Mesendoderm (in vitro differentiated cells): ENCODE data around the gene NT5C1B. TPM values are rescaled to one million over a fixed set of nuclear protein-coding genes. Genes with fewer than 3 reads are reported as not detected.
"Not testable (repeated sequence)": the region's sequence is repeated elsewhere in the genome, so short reads cannot be mapped to it uniquely, and the experiment has no call there.

Experiments
- DNase-seq: peaks from one replicate; pipeline ENCODE4 v3.0.0; 2013
- H2AK5ac ChIP-seq: 2 replicates; pipeline ENCODE4 v1.6.1; 2013; ENCODE audit warnings: low read length, inconsistent platforms
- H2BK120ac ChIP-seq: 2 replicates; pipeline ENCODE4 v1.6.1; 2013; ENCODE audit warnings: low read depth, mild to moderate bottlenecking, low read length, moderate library complexity, mixed read lengths
- H2BK15ac ChIP-seq: replicated peaks from 2 replicates; pipeline ENCODE4 v1.6.1; 2013; ENCODE audit warnings: low read depth, mild to moderate bottlenecking, moderate library complexity
- H2BK5ac ChIP-seq: 2 replicates; pipeline ENCODE4 v1.6.1; 2013; ENCODE audit warnings: low read length, inconsistent platforms
- H3K18ac ChIP-seq: 2 replicates; pipeline ENCODE4 v1.6.1; 2013; ENCODE audit warnings: mild to moderate bottlenecking, low read length, mixed read lengths
- H3K23ac ChIP-seq: one replicate; pipeline ENCODE4 v1.6.1; 2013; ENCODE audit warnings: low read length
- H3K27ac ChIP-seq: 2 replicates; pipeline ENCODE4 v1.5.1; 2013; ENCODE audit warnings: low read depth, mild to moderate bottlenecking, inconsistent platforms, low read length, moderate library complexity
- H3K27me3 ChIP-seq: 2 replicates; pipeline ENCODE4 v1.6.1; 2013; ENCODE audit warnings: low read length, control low read depth, mild to moderate bottlenecking, inconsistent platforms; ENCODE audit not compliant: insufficient read depth, poor library complexity
- H3K36me3 ChIP-seq: 2 replicates; pipeline ENCODE4 v1.6.1; 2013; ENCODE audit warnings: low read length, inconsistent platforms; ENCODE audit not compliant: control insufficient read depth, insufficient read depth
- H3K4ac ChIP-seq: one replicate; pipeline ENCODE4 v1.6.1; 2013; ENCODE audit warnings: low read depth, mild to moderate bottlenecking, low read length, moderate library complexity
- H3K4me1 ChIP-seq: 2 replicates; pipeline ENCODE4 v1.6.1; 2013; ENCODE audit warnings: low read depth, low read length, inconsistent platforms; ENCODE audit not compliant: control insufficient read depth
- H3K4me2 ChIP-seq: 2 replicates; pipeline ENCODE4 v1.6.1; 2013; ENCODE audit warnings: low read length
- H3K4me3 ChIP-seq: 2 replicates; pipeline ENCODE4 v1.5.1; 2013; ENCODE audit warnings: mild to moderate bottlenecking, low read length
- H3K56ac ChIP-seq: one replicate; pipeline ENCODE4 v1.6.1; 2013; ENCODE audit warnings: low read length
- H3K79me1 ChIP-seq: 2 replicates; pipeline ENCODE4 v1.6.1; 2013; ENCODE audit warnings: low read length, inconsistent platforms
- H3K79me2 ChIP-seq: 2 replicates; pipeline ENCODE4 v1.6.1; 2013; ENCODE audit warnings: mild to moderate bottlenecking, low read length; ENCODE audit not compliant: control insufficient read depth, insufficient read depth
- H3K9ac ChIP-seq: 2 replicates; pipeline ENCODE4 v1.6.1; 2013; ENCODE audit warnings: low read length, inconsistent platforms
- H4K5ac ChIP-seq: one replicate; pipeline ENCODE4 v1.6.1; 2013; ENCODE audit warnings: low read length
- H4K8ac ChIP-seq: one replicate; pipeline ENCODE4 v1.6.1; 2013; ENCODE audit warnings: low read depth, mild to moderate bottlenecking, control low read depth, low read length, moderate library complexity
- WGBS: extraction: QIAGEN DNeasy Blood & Tissue Kit; methylation state at CpG from one replicate; pipeline ENCODE4 v1.1.7; 2013; ENCODE audit warnings: low lambda C conversion rate, missing lambda C conversion rate; ENCODE audit not compliant: insufficient coverage; ENCODE audit errors: extremely low coverage; 5-methylcytosine and 5-hydroxymethylcytosine counted together
- polyA plus RNA-seq, 2 experiments: library from polyadenylated mRNA; stranded (reverse); fragments of 200-250 nt; gene quantifications; one replicate each; pipeline ENCODE4 v1.2.3, GENCODE V29; 2013

The NT5C1B gene
- polyA plus RNA-seq (2013, experiment 1 of 2): not detected
- not detected for polyA plus RNA-seq (2013, experiment 2 of 2)

DNA sequence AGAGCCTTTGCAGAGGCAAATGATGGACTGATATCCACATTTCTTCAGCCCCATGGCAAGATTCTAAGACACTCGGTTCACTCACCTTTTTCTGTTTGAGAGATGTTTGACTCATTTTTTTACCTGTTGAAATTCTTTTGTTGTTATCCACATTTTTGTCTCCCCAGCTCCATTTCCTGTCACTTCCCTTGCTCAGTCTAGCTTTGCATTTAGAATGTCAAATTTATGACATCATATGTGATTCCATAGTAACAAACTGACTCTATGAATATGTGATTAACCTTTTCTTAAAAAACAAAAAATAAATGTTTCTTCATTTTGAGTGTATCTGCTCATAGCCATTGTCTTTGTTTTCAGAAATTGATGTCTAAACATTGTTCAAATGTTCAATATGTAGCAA, at the start of gene NT5C1B:
TSS of gene NT5C1B (minus strand) at position 216 of the 400 bp plus-strand sequence. CDS start at position 115, 101 bp downstream.
- WGBS: no CpG with 5 or more reads among the region's 1 CpG
- Histone ChIP-seq H3K23ac (no peak within 1 kb of the TSS), H4K8ac (no peak within 1 kb of the TSS), H3K4me3 (no peak within 1 kb of the TSS), H3K27ac (no peak within 1 kb of the TSS), H4K5ac (no peak within 1 kb of the TSS), H3K4ac (no peak within 1 kb of the TSS), H3K27me3 (no peaks in the 10 kb centered on the region), H3K56ac (no peak within 1 kb of the TSS), H2BK120ac (no peak within 1 kb of the TSS), H3K4me1 (no peaks in the 10 kb centered on the region), H3K18ac (no peak within 1 kb of the TSS), H2BK15ac (no peak within 1 kb of the TSS), H3K79me2 (no peaks in the 10 kb centered on the region), H2BK5ac (no peak within 1 kb of the TSS), H3K4me2 (no peak within 1 kb of the TSS), H2AK5ac (no peak within 1 kb of the TSS), H3K79me1 (no peaks in the 10 kb centered on the region), H3K36me3 (no peaks in the 10 kb centered on the region), H3K9ac (no peak within 1 kb of the TSS)
- DNase-seq: no peak

DNA sequence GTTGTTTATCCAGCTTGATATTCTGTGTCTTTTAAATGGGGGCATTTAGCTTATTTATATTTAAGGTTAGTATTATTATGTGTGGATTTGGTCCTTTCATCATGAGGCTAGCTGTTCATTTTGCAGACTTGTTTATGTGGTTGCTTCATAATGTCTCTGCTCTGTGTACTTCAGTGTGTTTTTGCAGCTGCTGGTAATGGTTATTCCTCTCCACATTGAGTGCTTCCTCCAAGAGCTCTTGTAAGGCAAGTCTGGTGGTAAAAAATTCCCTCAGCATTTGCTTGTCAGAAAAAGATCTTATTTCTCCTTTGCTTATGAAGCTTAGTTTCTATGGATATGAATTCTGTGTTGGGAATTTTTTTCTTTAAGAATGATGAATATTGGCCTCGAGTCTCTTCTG, 47.8 kb upstream of the NT5C1B start:
- Histone ChIP-seq H3K27me3 (no peaks in the 10 kb centered on the region), H3K4ac (no peak overlapping the region), H2AK5ac (no peak overlapping the region), H3K23ac (no peak overlapping the region), H4K8ac (no peak overlapping the region), H3K18ac (no peak overlapping the region), H3K4me1 (no peaks in the 10 kb centered on the region), H3K27ac (no peak overlapping the region), H3K79me1 (no peaks in the 10 kb centered on the region), H3K79me2 (no peaks in the 10 kb centered on the region), H3K56ac (no peak overlapping the region), H2BK5ac (no peak overlapping the region), H2BK15ac (no peak overlapping the region), H2BK120ac (no peak overlapping the region), H3K4me3 (no peak overlapping the region), H3K36me3 (no peaks in the 10 kb centered on the region), H3K4me2 (no peak overlapping the region), H3K9ac (no peak overlapping the region), H4K5ac (no peak overlapping the region)
- no CpG with 5 or more reads among the region's 1 CpG for WGBS
- no peak for DNase-seq

DNA sequence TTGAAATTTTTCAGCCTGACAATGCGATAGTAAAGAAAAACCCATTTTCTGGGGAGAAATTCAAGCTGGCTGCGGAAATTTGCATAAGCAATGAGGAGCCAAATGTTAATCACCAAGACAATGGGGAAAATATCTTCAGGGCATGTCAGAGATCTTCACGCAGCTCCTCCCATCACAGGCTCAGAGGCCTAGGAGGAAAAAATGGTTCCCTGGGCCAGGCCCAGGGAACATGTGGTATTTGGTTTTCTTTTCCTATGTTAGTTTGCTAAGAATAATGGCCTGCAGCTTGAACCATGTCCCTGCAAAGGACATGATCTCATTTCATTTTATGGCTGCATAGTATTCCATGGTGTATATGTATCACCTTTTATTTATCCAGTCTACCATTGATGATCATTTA, 43.3 kb upstream of the NT5C1B start:
- H3K4me1 ChIP-seq, H3K4ac ChIP-seq, H3K9ac ChIP-seq, H4K8ac ChIP-seq, H3K79me1 ChIP-seq, H2BK15ac ChIP-seq, H4K5ac ChIP-seq, H2AK5ac ChIP-seq, H3K23ac ChIP-seq, H3K4me2 ChIP-seq, H3K36me3 ChIP-seq, H2BK120ac ChIP-seq, H2BK5ac ChIP-seq, H3K79me2 ChIP-seq, H3K27me3 ChIP-seq, H3K27ac ChIP-seq, H3K4me3 ChIP-seq, H3K56ac ChIP-seq, H3K18ac ChIP-seq: not testable (repeated sequence)
- no CpG with 5 or more reads among the region's 3 CpGs for WGBS
- DNase-seq: peak; percentile 14

DNA sequence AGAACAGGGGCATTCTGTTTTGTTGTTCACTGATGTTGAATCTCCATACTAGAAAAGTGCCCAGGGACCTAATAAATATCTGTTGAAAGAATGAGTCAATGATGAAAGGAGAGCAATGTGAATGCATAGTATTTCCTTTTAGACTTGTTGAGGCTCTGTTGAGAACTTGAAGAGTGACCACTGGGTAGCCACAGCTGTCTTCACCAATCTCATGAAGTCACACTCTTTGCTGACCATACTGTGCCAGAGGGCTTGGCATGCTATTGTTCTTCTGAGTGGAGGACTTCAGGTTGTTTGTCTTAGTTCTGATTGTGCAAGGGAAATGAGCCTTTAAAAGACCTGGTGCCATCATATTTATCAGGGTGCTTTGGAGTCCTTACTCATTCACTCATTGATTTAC, 41.6 kb upstream of the NT5C1B start:
- DNase-seq: no peak
- Histone ChIP-seq H3K79me1 (no peaks in the 10 kb centered on the region), H3K9ac (no peak overlapping the region), H3K4me1 (no peaks in the 10 kb centered on the region), H3K18ac (no peak overlapping the region), H2AK5ac (no peak overlapping the region), H4K5ac (no peak overlapping the region), H3K27ac (no peak overlapping the region), H3K4ac (no peak overlapping the region), H4K8ac (no peak overlapping the region), H2BK5ac (no peak overlapping the region), H3K4me3 (no peak overlapping the region), H2BK120ac (no peak overlapping the region), H3K56ac (no peak overlapping the region), H3K79me2 (no peaks in the 10 kb centered on the region), H3K23ac (no peak overlapping the region), H3K36me3 (no peaks in the 10 kb centered on the region), H2BK15ac (no peak overlapping the region), H3K4me2 (no peak overlapping the region), H3K27me3 (no peaks in the 10 kb centered on the region)

DNA sequence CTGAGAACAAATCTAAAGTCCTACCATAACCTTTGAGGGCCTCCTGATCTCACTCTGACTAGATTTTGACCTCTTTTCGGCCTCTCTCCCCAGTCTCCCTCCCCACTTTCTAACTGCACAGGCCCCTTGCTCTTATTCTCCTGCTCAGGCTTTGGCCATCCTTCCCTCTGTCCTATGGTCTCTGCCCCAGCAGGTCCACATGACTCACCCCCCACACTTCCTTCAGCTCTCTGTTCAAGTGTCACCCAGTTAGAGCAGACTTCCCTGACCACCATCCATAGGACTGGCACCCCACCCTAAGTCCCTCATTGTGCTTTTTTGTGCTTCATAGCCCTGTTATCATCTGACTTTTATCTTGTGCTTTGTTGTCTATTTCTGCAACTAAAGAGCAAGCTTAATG, 41.2 kb upstream of the NT5C1B start:
- Histone ChIP-seq H3K27ac (no peak overlapping the region), H3K4ac (no peak overlapping the region), H3K79me1 (no peaks in the 10 kb centered on the region)

DNA sequence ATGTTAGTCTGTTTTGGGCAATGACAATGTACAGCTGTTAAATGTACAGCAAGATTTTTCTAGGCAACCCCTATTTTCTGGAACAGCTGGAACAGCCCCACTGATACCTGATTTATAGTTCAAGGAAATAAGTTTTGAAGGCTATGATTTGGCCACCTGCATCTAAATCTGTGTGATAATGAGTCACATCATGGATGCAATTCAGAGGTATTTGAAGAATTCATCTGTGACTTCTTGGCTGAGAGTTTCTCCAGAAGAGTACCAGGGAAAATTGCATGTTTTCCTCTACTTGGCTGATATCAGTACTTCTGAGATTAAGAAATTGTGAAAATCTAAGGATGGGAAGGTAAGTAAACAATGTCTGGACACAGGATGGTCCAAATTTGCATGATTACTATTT, 40.7 kb upstream of the NT5C1B start:
- no peak overlapping the region for H4K8ac ChIP-seq
- no peak overlapping the region for H3K23ac ChIP-seq
- H2AK5ac ChIP-seq: no peak overlapping the region
- no peaks in the 10 kb centered on the region for H3K36me3 ChIP-seq
- no peak overlapping the region for H2BK120ac ChIP-seq
- H3K4ac ChIP-seq: no peak overlapping the region
- no peak overlapping the region for H2BK5ac ChIP-seq
- no peaks in the 10 kb centered on the region for H3K79me1 ChIP-seq
- H3K4me2 ChIP-seq: no peak overlapping the region
- H3K18ac ChIP-seq: no peak overlapping the region
- H3K4me3 ChIP-seq: no peak overlapping the region
- no peaks in the 10 kb centered on the region for H3K79me2 ChIP-seq
- no peak overlapping the region for H4K5ac ChIP-seq
- no peak overlapping the region for H3K56ac ChIP-seq
- no peaks in the 10 kb centered on the region for H3K27me3 ChIP-seq
- no peak overlapping the region for H3K27ac ChIP-seq
- DNase-seq: no peak
- H3K9ac ChIP-seq: no peak overlapping the region
- no peak overlapping the region for H2BK15ac ChIP-seq
- H3K4me1 ChIP-seq: no peaks in the 10 kb centered on the region

More for the DNA sequence above, 41.2 kb upstream of the NT5C1B start:
- Histone ChIP-seq H3K4me2 (no peak overlapping the region), H3K4me1 (no peaks in the 10 kb centered on the region), H3K9ac (no peak overlapping the region), H3K27me3 (no peaks in the 10 kb centered on the region), H3K18ac (no peak overlapping the region), H3K23ac (no peak overlapping the region), H3K79me2 (no peaks in the 10 kb centered on the region), H3K36me3 (no peaks in the 10 kb centered on the region), H4K8ac (no peak overlapping the region), H4K5ac (no peak overlapping the region), H3K56ac (no peak overlapping the region), H2BK5ac (no peak overlapping the region), H3K4me3 (no peak overlapping the region), H2BK120ac (no peak overlapping the region), H2BK15ac (no peak overlapping the region), H2AK5ac (no peak overlapping the region)
- WGBS: no CpG with 5 or more reads among the region's 1 CpG
- no peak for DNase-seq
